Memory B cell (primary cell): ENCODE results near the gene MED12.
A peak's percentile ranks its signal among the peaks of the same experiment; 100 is the strongest.

Source experiments
- ATAC-seq: fragments of 150-1000 bp; cut with Tn5 transposase; 2 replicates; pipeline ENCODE4 v1.10.0; 2021; ENCODE audit warnings: low read depth, mild to moderate bottlenecking, moderate library complexity
- DNase-seq, 2 donors: peaks; one replicate each; pipeline ENCODE4 v3.0.0; 2022; ENCODE audit warnings: low spot score in 2 of 2
- H3K27ac Mint-ChIP-seq: one replicate; pipeline ENCODE4 v1.8.0; 2022; ENCODE audit warnings: mild to moderate bottlenecking, moderate library complexity, mixed read lengths
- H3K27me3 Mint-ChIP-seq: one replicate; pipeline ENCODE4 v1.8.0; 2022; ENCODE audit warnings: mixed read lengths
- H3K36me3 Mint-ChIP-seq: one replicate; pipeline ENCODE4 v1.8.0; 2022; ENCODE audit warnings: mild to moderate bottlenecking, mixed read lengths
- H3K4me1 Mint-ChIP-seq: one replicate; pipeline ENCODE4 v1.8.0; 2022; ENCODE audit warnings: mixed read lengths
- H3K4me3 Mint-ChIP-seq: one replicate; pipeline ENCODE4 v1.8.0; 2022; ENCODE audit warnings: mild to moderate bottlenecking, moderate library complexity, mixed read lengths
- H3K9me3 Mint-ChIP-seq: one replicate; pipeline ENCODE4 v1.8.0; 2022; ENCODE audit warnings: mixed read lengths

Gene MED12

GRCh38 chrX:71099736-71100135 is 18.7 kb upstream of the MED12 start:
- no peaks in the 10 kb centered on the region for H3K27me3 Mint-ChIP-seq
- peaks cover 38% of the 10 kb centered on the region for H3K4me1 Mint-ChIP-seq
- ATAC-seq = no peak
- no peak for DNase-seq
- no peaks in the 10 kb centered on the region for H3K36me3 Mint-ChIP-seq
- no peak overlapping the region for H3K4me3 Mint-ChIP-seq
- no peaks in the 10 kb centered on the region for H3K9me3 Mint-ChIP-seq
- H3K27ac Mint-ChIP-seq = peak overlapping the region; percentile 36

GRCh38 chrX:71100581-71101505 is 17.6 kb upstream of the MED12 start:
- DNase-seq (no peak), ATAC-seq (no peak)
- H3K4me1 Mint-ChIP-seq = peaks cover 36% of the 10 kb centered on the region
- no peaks in the 10 kb centered on the region for H3K27me3 Mint-ChIP-seq
- H3K4me3 Mint-ChIP-seq = no peak overlapping the region
- peaks cover 2% of the 10 kb centered on the region for H3K36me3 Mint-ChIP-seq
- peak overlapping the region; percentile 79 for H3K27ac Mint-ChIP-seq
- H3K9me3 Mint-ChIP-seq = no peaks in the 10 kb centered on the region

GRCh38 chrX:71102292-71102691 is 16.1 kb upstream of the MED12 start:
- Mint-ChIP-seq H3K27me3 (no peaks in the 10 kb centered on the region), H3K4me1 (peaks cover 44% of the 10 kb centered on the region), H3K4me3 (peak overlapping the region; percentile 62), H3K27ac (peak overlapping the region; percentile 92), H3K9me3 (no peaks in the 10 kb centered on the region), H3K36me3 (peaks cover 6% of the 10 kb centered on the region)
- no peak for DNase-seq
- ATAC-seq = no peak

GRCh38 chrX:71103110-71103983 is 15.0 kb upstream of the MED12 start:
- DNase-seq (no peak), ATAC-seq (peak; percentile 56)
- H3K4me1 Mint-ChIP-seq = peaks cover 51% of the 10 kb centered on the region
- peak overlapping the region; percentile 62 for H3K4me3 Mint-ChIP-seq
- no peaks in the 10 kb centered on the region for H3K27me3 Mint-ChIP-seq
- H3K9me3 Mint-ChIP-seq = no peaks in the 10 kb centered on the region
- peaks cover 12% of the 10 kb centered on the region for H3K36me3 Mint-ChIP-seq
- peak overlapping the region; percentile 92 for H3K27ac Mint-ChIP-seq

- peak overlapping the region; percentile 77 for H3K27ac Mint-ChIP-seq
- DNase-seq (no peak), ATAC-seq (peak; percentile 15)
- H3K36me3 Mint-ChIP-seq = peaks cover 22% of the 10 kb centered on the region
- H3K4me3 Mint-ChIP-seq = no peak overlapping the region
- no peaks in the 10 kb centered on the region for H3K27me3 Mint-ChIP-seq
- H3K4me1 Mint-ChIP-seq = peaks cover 58% of the 10 kb centered on the region
- H3K9me3 Mint-ChIP-seq = no peaks in the 10 kb centered on the region
Measured at GRCh38 chrX:71105628-71106027, 12.8 kb upstream of the MED12 start.

- Mint-ChIP-seq H3K4me1 (peaks cover 59% of the 10 kb centered on the region), H3K9me3 (no peaks in the 10 kb centered on the region), H3K27me3 (no peaks in the 10 kb centered on the region), H3K36me3 (peaks cover 26% of the 10 kb centered on the region), H3K4me3 (peak within 1 kb of the TSS; percentile 4), H3K27ac (peak within 1 kb of the TSS; percentile 77)
- ATAC-seq = no peak
- no peak for DNase-seq
Measured at GRCh38 chrX:71106427-71106826, 12.0 kb upstream of the MED12 start, which contains the start of gene CXorf65. CXorf65 (minus strand) TSS chrX:71106740; CDS start chrX:71106556, 184 bp downstream.

GRCh38 chrX:71107245-71107644 is 11.2 kb upstream of the MED12 start:
- Mint-ChIP-seq H3K4me3 (no peak overlapping the region), H3K9me3 (no peaks in the 10 kb centered on the region), H3K27me3 (no peaks in the 10 kb centered on the region), H3K4me1 (peaks cover 62% of the 10 kb centered on the region), H3K36me3 (peaks cover 26% of the 10 kb centered on the region), H3K27ac (no peak overlapping the region)
- ATAC-seq (no peak), DNase-seq (no peak)

GRCh38 chrX:71107762-71108360 is 10.5 kb upstream of the MED12 start:
- peaks cover 61% of the 10 kb centered on the region for H3K4me1 Mint-ChIP-seq
- H3K27ac Mint-ChIP-seq = peak overlapping the region; percentile 100
- ATAC-seq = no peak
- H3K27me3 Mint-ChIP-seq = no peaks in the 10 kb centered on the region
- peaks cover 26% of the 10 kb centered on the region for H3K36me3 Mint-ChIP-seq
- no peaks in the 10 kb centered on the region for H3K9me3 Mint-ChIP-seq
- H3K4me3 Mint-ChIP-seq = peak overlapping the region; percentile 98
- no peak for DNase-seq

- Mint-ChIP-seq H3K4me1 (peaks cover 54% of the 10 kb centered on the region), H3K36me3 (peaks cover 26% of the 10 kb centered on the region), H3K9me3 (no peaks in the 10 kb centered on the region), H3K27ac (peak overlapping the region; percentile 100), H3K27me3 (no peaks in the 10 kb centered on the region), H3K4me3 (peak overlapping the region; percentile 98)
- ATAC-seq (no peak), DNase-seq (no peak)
Measured at GRCh38 chrX:71109051-71109450, 9.3 kb upstream of the MED12 start.

- peak; percentile 58 to 70 for DNase-seq
- Mint-ChIP-seq H3K36me3 (peaks cover 24% of the 10 kb centered on the region), H3K27ac (peak within 1 kb of the TSS; percentile 100), H3K4me1 (peaks cover 43% of the 10 kb centered on the region), H3K27me3 (no peaks in the 10 kb centered on the region), H3K9me3 (no peaks in the 10 kb centered on the region), H3K4me3 (peak within 1 kb of the TSS; percentile 98)
- ATAC-seq = peak; percentile 91
Measured at GRCh38 chrX:71111141-71111843, 7.1 kb upstream of the MED12 start, which contains the start of gene IL2RG. IL2RG (minus strand) TSS chrX:71111577; CDS start chrX:71111539, 38 bp downstream.

- H3K27me3 Mint-ChIP-seq = no peaks in the 10 kb centered on the region
- H3K9me3 Mint-ChIP-seq = no peaks in the 10 kb centered on the region
- ATAC-seq (peak; percentile 37), DNase-seq (peak in 1 of 2 donors; percentile 22)
- peaks cover 20% of the 10 kb centered on the region for H3K36me3 Mint-ChIP-seq
- H3K27ac Mint-ChIP-seq = peak overlapping the region; percentile 100
- H3K4me3 Mint-ChIP-seq = peak overlapping the region; percentile 98
- peaks cover 39% of the 10 kb centered on the region for H3K4me1 Mint-ChIP-seq
Measured at GRCh38 chrX:71111921-71112431, 6.4 kb upstream of the MED12 start.

- H3K36me3 Mint-ChIP-seq = peaks cover 4% of the 10 kb centered on the region
- no peak overlapping the region for H3K4me3 Mint-ChIP-seq
- ATAC-seq (no peak), DNase-seq (no peak)
- no peaks in the 10 kb centered on the region for H3K9me3 Mint-ChIP-seq
- no peaks in the 10 kb centered on the region for H3K27me3 Mint-ChIP-seq
- peak overlapping the region; percentile 97 for H3K27ac Mint-ChIP-seq
- H3K4me1 Mint-ChIP-seq = peaks cover 13% of the 10 kb centered on the region
Measured at GRCh38 chrX:71117358-71117757, 1.0 kb upstream of the MED12 start.

- no peaks in the 10 kb centered on the region for H3K27me3 Mint-ChIP-seq
- peak overlapping the region; percentile 97 for H3K27ac Mint-ChIP-seq
- peaks cover 12% of the 10 kb centered on the region for H3K4me1 Mint-ChIP-seq
- peaks cover 16% of the 10 kb centered on the region for H3K36me3 Mint-ChIP-seq
- no peaks in the 10 kb centered on the region for H3K9me3 Mint-ChIP-seq
- H3K4me3 Mint-ChIP-seq = peak overlapping the region; percentile 94
- DNase-seq (no peak), ATAC-seq (peak; percentile 17)
Measured at GRCh38 chrX:71118985-71119535, 664 bp downstream of the MED12 start.
